Right renal cortex interstitium (tissue), 3 donors: ENCODE results near the gene LPCAT2. TPM values are rescaled to one million over a fixed set of nuclear protein-coding genes. Genes with fewer than 3 reads are reported as not detected.

Source experiments
- DNase-seq, 3 donors: peaks; one replicate each; pipeline ENCODE4 v3.0.0-alpha.2; 2013; ENCODE audit warnings: low read depth in 3 of 3, low spot score in 2 of 3
- polyA plus RNA-seq, 3 donors: library from polyadenylated mRNA; unstranded; fragments of 120-200 nt; gene quantifications; one replicate each; pipeline ENCODE4 v1.2.1, GENCODE V29; 2013; ENCODE audit not compliant: insufficient read length in 3 of 3

Gene LPCAT2
- polyA plus RNA-seq, 3 donors = 8.6 to 10.6 (median 9.8) TPM

GRCh38 chr16:55540221-55540620 is 31.3 kb downstream of the LPCAT2 start:
- DNase-seq = no peak

- no peak for DNase-seq
Measured at GRCh38 chr16:55542459-55543082, 33.7 kb downstream of the LPCAT2 start.

DNA sequence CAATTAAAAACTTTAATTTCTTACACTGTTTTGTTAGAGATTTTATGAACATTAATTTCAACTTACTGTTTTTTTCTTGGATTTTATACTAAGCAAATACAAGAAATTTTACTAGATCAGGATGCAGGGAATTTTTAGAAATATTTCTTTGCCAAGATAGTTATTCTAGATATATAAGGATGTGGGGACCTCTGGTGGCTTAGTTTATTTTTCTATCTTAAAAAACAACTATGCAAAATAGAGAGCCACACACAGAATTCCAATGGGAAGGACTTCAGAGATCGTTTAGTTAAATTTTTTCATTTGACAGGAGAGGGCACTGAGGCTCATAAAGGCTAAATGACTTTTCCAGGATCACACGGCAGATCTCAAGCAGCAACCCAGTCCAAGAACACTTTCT is 34.6 kb downstream of the LPCAT2 start:
- DNase-seq = peak in 1 of 3 donors; percentile 18

- no peak for DNase-seq
Measured at GRCh38 chr16:55552621-55553020, 43.7 kb downstream of the LPCAT2 start.

DNA sequence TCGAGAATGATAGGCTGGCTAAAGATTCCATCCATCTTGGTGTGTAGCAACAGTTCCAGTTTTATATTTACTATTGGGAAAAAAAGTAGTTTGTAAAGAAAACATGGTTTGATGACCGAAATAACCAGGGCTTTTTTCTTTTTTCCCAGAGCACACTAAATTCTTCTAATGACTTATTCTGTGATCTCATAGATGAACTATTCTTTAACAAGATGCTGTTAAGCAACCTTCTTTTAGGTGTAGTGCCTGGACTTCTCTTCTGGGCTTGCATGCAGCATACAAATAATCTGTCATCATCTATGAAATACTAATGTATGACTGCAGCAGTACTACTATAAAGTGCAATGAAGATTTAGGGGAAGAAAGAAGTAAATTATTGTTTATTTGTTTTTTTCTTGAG is 46.6 kb downstream of the LPCAT2 start:
- DNase-seq = no peak

GRCh38 chr16:55557186-55557585 is 48.3 kb downstream of the LPCAT2 start:
- DNase-seq = no peak

- no peak for DNase-seq
Measured at GRCh38 chr16:55559233-55559632, 50.4 kb downstream of the LPCAT2 start.

DNA sequence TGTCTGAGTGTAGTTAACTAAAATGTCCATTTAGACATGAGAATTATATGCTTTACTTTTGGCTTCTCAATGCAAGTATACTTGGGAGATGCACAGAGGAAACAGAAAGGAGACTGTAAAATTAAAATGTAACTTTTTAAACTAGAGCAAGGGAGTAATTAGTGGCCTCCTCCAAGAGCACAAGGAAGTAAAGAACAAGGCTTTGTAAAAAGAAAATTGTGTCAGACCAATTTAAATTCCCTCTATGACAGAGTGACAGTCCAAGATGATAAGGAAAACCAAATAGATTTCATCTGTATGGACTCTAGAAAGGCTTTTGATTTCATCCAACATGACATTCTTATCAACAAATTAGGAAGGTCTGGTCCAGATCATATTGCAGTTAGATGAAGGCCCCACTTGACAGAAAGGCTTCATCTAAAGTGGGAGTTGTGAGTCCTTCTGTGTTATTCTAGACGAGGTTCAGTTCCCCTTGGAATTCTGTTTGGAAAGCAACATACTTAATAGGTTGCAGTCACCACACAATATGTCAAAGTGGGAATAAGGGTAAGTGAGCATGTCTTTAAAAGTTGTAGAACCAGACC is 51.2 kb downstream of the LPCAT2 start:
- no peak for DNase-seq

DNA sequence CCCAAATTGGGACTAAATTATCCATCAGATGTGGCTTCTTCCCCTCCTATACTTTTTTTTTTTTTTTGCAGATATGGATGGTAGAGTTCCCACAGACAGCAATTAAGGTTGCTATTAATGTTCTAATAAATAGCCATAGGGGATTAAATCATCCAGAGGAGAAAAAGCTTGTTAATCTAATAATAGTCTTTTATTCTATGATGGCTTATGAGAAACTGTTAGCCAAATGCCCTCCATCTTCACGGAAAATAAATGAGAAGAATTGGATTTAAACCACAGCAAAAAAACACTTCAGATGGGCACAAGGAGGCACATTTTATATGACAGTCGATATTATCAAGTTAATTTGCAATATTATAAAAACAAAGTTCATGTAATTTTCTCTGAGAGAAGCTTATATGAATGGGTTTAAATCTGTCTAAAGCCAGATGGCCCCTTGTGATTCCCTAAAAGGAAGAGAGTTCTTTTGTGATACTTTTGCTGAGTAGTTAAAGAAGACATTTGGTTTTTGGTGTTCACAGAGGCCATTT is 52.5 kb downstream of the LPCAT2 start:
- DNase-seq = no peak

- DNase-seq = no peak
Measured at GRCh38 chr16:55562936-55563335, 54.1 kb downstream of the LPCAT2 start.

DNA sequence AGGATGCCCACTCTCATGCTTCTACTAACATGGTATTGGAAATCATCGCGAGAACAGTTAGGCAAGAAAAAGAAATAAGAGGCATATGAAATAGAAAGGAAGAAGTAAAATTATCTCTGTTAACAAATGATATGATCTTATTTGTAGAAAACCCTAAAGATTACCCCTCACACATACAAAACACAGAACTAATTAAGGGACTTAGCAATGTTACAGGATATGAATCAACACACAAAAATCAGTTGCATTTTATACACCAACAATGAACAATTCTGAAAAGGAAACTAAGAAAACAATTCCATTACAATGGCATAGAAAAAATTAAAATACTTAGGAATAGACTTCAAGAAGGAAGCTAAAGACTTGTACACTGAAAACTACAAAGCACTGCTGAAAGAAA is 54.9 kb downstream of the LPCAT2 start:
- no peak for DNase-seq

DNA sequence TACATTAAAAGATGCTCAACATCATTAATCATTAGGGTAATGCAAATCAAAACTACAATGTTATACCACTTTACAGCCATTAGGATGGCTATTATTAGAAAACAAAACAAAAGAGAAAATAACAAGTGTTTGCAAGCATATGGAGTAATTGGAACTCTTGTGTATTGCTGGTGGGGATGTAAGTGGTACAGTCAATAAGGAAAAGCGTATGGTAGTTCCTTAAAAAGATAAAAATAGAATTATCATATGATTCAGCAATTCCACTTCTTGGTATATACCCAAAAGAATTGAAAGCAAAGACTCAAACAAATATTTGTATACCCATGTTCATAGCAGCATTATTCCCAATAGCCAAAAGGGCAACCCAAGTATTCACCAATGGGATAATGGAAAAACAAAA is 56.2 kb downstream of the LPCAT2 start:
- no peak for DNase-seq

- no peak for DNase-seq
Measured at GRCh38 chr16:55566432-55567175, 57.7 kb downstream of the LPCAT2 start, which contains the start of gene CAPNS2. Gene CAPNS2, plus strand, starts transcription at chr16:55566684. Its CDS starts 73 bp downstream, at chr16:55566757.

DNA sequence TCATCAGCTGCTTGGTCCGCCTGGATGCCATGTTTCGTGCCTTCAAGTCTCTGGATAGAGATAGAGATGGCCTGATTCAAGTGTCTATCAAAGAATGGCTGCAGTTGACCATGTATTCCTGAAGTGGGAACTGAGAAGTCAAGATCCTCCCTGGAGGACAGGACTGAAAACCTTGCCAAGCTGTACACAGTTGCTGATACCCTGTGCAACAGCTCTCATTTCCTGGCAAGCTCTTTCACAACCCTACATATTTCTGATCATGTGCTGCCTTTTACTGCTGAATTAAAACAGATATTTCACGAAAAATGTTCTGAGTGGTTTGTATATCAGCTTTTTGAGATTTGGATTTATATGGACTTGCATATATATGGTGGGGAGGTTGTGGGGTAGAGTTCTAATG is 58.5 kb downstream of the LPCAT2 start:
- DNase-seq = no peak

DNA sequence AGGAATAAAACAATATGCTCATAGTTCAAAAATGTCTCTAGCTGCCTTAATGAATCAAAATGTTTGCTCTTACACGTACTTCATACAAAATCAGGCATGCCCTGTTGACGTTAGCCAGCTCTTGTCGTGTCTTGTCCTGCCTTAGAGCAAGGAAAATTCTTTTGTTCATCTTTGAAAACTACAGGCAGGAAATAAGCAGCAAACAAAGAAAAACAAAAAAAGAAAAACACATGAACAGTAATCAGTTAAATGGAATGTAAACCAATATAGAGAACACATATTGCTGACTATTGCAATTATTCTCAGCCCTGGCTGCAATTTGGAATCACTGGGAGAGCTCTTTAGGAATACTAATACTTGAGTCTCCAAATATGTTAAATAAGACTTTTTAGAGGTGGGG is 59.3 kb downstream of the LPCAT2 start:
- no peak for DNase-seq

GRCh38 chr16:55569025-55569424 is 60.2 kb downstream of the LPCAT2 start:
- no peak for DNase-seq

DNA sequence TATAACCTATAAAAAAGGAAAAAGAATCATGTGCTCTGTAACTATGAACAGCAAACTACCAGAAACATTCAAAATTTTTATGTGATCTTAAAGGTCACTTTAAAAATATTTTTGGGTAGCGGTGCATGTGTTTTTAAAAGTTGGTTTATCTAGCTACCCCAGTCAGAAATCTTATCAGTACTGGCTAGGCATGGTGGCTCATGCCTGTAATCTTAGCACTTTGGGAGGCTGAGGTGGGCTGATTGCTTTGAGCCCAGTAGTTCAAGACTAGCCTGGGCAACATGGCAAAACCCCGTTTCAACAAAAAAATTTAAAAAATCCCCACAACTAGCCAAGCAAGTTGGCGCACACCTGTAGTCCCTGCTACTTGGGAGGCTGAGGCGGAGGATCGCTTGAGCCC is 61.3 kb downstream of the LPCAT2 start:
- DNase-seq = no peak

- DNase-seq = no peak
Measured at GRCh38 chr16:55571191-55571897, 62.5 kb downstream of the LPCAT2 start.

DNA sequence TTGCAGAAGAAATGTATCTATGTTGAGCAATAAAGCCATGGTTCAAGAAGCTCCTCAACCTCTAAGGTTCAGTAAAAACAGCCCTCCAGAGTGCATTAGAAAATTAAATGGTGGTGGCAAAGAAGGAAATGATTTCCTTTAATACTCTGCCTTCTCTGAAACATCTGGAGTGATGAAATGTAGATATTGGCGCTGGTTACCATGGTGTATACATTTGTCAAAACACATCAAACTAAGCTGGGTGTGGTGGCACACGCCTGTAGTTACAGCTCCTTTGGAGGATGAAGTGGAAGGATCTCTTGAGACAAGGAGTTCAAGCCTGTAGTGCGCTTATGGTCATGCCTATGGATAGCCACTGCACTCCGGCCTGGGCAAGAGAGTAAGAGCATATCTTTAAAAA is 63.6 kb downstream of the LPCAT2 start:
- DNase-seq = no peak

GRCh38 chr16:55574811-55575210 is 65.9 kb downstream of the LPCAT2 start:
- no peak for DNase-seq

- DNase-seq = no peak
Measured at GRCh38 chr16:55575496-55575895, 66.6 kb downstream of the LPCAT2 start.
